Measurements from ENCODE around the gene LAMA5.

LAMA5 gene

GRCh38 chr20:62350629-62351422 is 16.3 kb downstream of the LAMA5 start:
- DNase-seq (ENCODE audit: insufficient read length, low spot score) (no peak), FAIRE-seq (no peak)

- DNase-seq (ENCODE audit: insufficient read length, low spot score), result peak; percentile 95
- no peak for FAIRE-seq
These were observed 16.9 kb downstream of the LAMA5 start for GRCh38 chr20:62350098-62350628.

DNA sequence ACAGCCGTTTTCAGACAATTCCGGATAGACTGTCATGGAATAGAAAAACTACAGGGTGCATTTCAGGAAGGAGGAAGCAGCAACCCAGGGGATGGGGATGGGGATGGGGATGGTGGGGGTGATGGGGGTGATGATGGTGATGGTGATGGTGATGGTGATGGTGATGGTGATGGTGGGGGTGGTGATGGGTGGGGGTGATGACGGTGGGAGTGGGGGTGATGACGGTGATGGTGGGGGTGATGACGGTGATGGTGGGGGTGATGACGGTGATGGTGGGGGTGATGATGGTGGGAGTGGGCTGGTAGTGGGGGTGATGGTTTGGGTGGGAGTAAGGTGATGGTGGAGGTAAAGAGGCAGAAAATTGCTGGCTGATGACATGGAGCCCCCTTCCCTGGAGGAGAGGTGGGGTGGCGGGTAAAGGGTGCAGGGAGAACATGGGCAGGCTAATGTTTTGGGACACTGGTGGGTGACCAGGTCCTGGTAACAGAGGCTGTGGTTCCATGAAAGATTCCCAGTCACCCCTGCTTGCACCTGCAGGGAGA is 17.5 kb downstream of the LAMA5 start:
- peak; percentile 100 for FAIRE-seq
- no peak for DNase-seq (ENCODE audit: insufficient read length, low spot score)

GRCh38 chr20:62348604-62349003 is 18.5 kb downstream of the LAMA5 start:
- no peak for DNase-seq (ENCODE audit: insufficient read length, low spot score)
- no peak for FAIRE-seq

GRCh38 chr20:62347445-62347844 is 19.7 kb downstream of the LAMA5 start:
- FAIRE-seq, result peak; percentile 63
- no peak for DNase-seq (ENCODE audit: insufficient read length, low spot score)

DNA sequence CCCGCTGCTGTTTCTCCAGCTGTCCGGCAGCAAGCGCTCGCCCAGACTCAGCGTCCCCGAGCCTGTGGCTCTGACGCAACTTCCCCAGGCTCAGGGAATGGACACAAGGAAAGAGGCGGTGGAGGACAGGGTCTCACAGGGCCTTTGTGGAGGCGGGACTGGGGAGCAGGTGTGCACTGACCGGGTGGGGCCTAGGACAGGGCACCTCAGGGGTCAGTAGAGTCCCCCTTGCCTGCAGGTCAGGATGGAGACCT is 20.0 kb downstream of the LAMA5 start:
- no peak for DNase-seq (ENCODE audit: insufficient read length, low spot score)
- FAIRE-seq, result no peak

DNA sequence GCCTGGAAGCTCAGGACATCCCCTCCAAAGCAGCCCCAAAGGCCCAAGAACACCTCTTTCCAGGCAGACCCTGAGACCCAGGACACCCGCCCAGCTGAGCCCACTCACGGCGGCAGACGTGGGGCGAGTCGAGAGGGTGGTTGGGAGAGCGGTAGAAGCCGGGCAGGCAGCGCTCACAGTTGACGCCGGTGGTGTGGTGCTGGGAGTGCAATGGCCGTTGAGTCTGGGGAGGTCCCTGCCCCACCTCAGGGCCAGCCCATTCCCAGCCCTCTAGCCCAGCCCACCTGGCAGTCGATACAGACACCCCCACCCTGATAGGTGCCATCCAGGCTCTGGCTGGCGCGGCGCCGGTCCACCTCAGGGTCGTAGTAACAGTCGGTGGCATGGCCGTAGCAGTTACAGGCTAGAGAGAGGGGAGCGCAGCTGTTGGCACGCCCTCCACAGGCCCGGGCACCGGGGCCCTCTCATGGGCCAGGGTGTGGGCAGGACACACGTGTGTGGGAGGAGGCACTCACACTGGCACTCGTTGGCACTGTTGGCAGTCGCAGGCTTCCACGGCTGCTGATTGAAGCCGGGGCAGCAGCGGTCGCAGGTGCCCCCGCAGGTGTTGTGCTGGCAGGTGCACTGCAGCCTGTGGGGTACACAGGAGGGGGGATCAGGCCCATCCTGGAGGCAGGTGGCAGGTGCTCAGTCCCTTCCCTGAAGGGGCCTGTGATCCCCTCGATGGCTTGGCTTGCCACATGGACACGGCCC is 20.5 kb downstream of the LAMA5 start:
- peak; percentile 60 for FAIRE-seq
- DNase-seq (ENCODE audit: insufficient read length, low spot score), result no peak

- DNase-seq (ENCODE audit: insufficient read length, low spot score), result no peak
- FAIRE-seq, result peak; percentile 52
These were observed 21.3 kb downstream of the LAMA5 start for GRCh38 chr20:62345681-62346370.

DNA sequence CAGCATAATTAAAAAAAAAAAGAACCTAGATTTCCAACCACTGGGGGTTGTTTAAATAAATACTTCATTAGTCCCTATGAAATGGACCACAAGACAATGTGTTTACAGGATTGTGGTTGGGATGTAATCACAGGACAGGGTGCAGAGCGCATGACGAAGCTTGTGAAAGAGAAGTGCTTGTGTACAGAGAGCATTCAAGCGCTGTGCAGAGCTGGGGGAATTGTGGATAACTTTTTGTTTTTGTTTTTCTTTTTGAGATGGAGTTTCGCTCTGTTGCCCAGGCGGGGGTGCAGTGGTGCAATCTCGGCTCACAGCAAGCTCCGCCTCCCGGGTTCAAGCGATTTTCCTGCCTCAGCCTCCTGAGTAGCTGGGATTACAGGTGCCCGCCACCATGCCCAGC is 22.3 kb downstream of the LAMA5 start:
- FAIRE-seq (no peak), DNase-seq (ENCODE audit: insufficient read length, low spot score) (no peak)

- DNase-seq (ENCODE audit: insufficient read length, low spot score), result no peak
- FAIRE-seq, result no peak
These were observed 23.0 kb downstream of the LAMA5 start for GRCh38 chr20:62344092-62344491.

GRCh38 chr20:62342910-62343309 is 24.2 kb downstream of the LAMA5 start:
- peak; percentile 51 for FAIRE-seq
- DNase-seq (ENCODE audit: insufficient read length, low spot score), result no peak

DNA sequence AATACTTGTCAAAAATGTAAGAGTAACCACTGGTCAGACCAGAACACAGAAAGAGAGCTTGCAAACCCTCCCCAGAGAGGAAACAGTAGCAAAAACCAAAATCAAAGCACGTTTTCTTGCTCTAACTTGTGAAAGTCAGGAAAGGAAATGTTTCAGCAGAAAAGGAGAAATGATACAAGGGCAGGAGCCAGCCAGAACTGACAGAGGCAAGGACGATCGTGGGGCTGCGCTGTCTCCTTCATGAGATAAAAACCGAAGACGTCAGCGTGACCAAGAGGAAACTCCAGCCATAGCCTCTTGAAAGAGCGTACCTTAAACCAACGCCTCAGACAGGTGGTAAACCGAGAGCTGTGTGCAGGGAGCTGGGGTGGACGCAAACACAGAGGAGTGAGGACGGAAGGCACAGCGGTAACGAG is 27.5 kb downstream of the LAMA5 start:
- DNase-seq (ENCODE audit: insufficient read length, low spot score) (no peak), FAIRE-seq (no peak)

DNA sequence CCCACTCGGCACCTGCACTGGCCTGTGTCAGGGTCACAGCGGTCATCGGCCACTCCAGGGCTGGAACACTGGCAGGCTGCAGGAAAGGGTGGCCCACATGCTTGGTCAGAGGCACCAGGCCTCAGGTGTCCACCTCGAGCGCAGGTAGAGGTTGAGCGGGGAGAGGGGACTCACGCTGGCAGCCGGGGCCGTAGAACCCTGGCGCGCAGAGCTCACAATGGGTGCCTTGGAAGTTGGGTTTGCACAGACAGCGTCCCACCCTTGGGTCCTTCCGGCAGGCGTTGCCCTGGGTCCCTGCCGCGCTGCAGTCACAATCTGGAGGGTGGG is 28.9 kb downstream of the LAMA5 start:
- DNase-seq (ENCODE audit: insufficient read length, low spot score), result no peak
- no peak for FAIRE-seq

- FAIRE-seq (no peak), DNase-seq (ENCODE audit: insufficient read length, low spot score) (no peak)
These were observed 29.4 kb downstream of the LAMA5 start for GRCh38 chr20:62337558-62338293.

DNA sequence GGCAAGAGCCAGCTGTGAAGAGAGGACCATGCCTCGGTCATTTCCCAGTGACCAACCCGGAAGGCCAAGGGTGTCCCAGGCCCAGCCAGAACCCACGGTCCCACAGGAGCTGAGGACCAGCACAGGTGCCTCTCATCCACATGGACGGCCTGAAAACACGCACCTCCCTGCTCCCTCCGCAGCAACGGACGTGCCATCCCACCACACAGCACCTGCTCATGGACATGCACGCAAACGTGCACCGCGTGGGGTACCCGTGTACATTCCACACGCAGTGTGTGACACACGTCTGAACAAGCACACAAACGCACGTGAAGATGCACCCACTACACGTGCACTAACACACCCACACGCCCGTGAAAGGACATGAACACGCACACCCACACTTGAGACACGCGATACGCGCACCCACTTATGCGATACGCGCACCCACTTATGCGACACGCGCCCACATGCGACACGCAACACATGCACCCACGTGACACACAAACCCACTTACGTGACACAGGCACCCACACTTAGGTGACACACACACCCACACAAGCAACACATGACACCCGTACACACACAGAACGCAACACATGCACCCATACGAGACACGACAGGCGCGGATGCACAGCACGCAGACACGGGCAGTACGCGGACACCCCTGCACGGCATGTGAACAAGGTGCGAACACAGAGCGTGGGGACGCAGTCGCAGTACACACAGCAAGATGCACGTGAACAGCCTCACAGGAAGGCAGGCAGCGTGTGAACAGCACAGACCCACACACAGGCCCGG is 30.1 kb downstream of the LAMA5 start:
- DNase-seq (ENCODE audit: insufficient read length, low spot score) (no peak), FAIRE-seq (peak; percentile 99)

GRCh38 chr20:62336329-62336728 is 30.8 kb downstream of the LAMA5 start:
- DNase-seq (ENCODE audit: insufficient read length, low spot score), result no peak
- no peak for FAIRE-seq

GRCh38 chr20:62335532-62335931 is 31.6 kb downstream of the LAMA5 start:
- peak; percentile 31 for FAIRE-seq
- no peak for DNase-seq (ENCODE audit: insufficient read length, low spot score)

- DNase-seq (ENCODE audit: insufficient read length, low spot score) (no peak), FAIRE-seq (peak; percentile 20)
These were observed 32.2 kb downstream of the LAMA5 start for GRCh38 chr20:62334881-62335280.

- FAIRE-seq (peak; percentile 64), DNase-seq (ENCODE audit: insufficient read length, low spot score) (no peak)
These were observed 33.1 kb downstream of the LAMA5 start for GRCh38 chr20:62333820-62334595.
